ENCODE data around the gene CPN2. TPM values are rescaled to one million over a fixed set of nuclear protein-coding genes. Genes with fewer than 3 reads are reported as not detected.

CPN2 gene
- total and polyA plus RNA-seq, 7 donors = 0.03 to 0.13 TPM; not detected in 5

- intact Hi-C loops (cut with DNase I) = no loop called here
- Histone ChIP-seq H3K27me3 (ENCODE audit: insufficient read depth in 3 of 3, low read length in 2 of 3) (peaks cover 0 to 10% (median 0%) of the 10 kb centered on the region in 3 donors), H3K27ac (no peak overlapping the region)
Observed at GRCh38 chr3:194300936-194301335, 50.2 kb downstream of the CPN2 start.

GRCh38 chr3:194300382-194300758, 50.8 kb downstream of the CPN2 start:
- intact Hi-C loops (cut with DNase I) = no loop called here
- DNase-seq = peak; percentile 84 to 89
- H3K4me1 ChIP-seq = peaks cover 17% of the 10 kb centered on the region
- peak; percentile 26 for TF ChIP-seq CTCF (IDR thresholded peaks at IDR 0.05)
- H3K9me3 ChIP-seq = no peaks in the 10 kb centered on the region
- H3K36me3 ChIP-seq (ENCODE audit: insufficient read depth in 1 of 2, low read depth in 1 of 2) = no peaks in the 10 kb centered on the region
- peaks cover 0 to 10% (median 0%) of the 10 kb centered on the region in 3 donors for H3K27me3 ChIP-seq (ENCODE audit: insufficient read depth in 3 of 3, low read length in 2 of 3)
- no peak overlapping the region for H3K4me3 ChIP-seq
- 34 to 53% (median 40%) methylated on average over 13 of the region's 13 CpGs for WGBS, 3 donors
- peak overlapping the region; percentile 6 for H3K27ac ChIP-seq
- peak; percentile 87 to 93 (median 89) for ATAC-seq

More at GRCh38 chr3:194300936-194301335, 50.2 kb downstream of the CPN2 start:
- Histone ChIP-seq H3K4me3 (no peak overlapping the region), H3K36me3 (ENCODE audit: insufficient read depth in 1 of 2, low read depth in 1 of 2) (no peaks in the 10 kb centered on the region), H3K9me3 (no peaks in the 10 kb centered on the region), H3K4me1 (peaks cover 17% of the 10 kb centered on the region)
- 96 to 97% (median 97%) methylated on average over 6 of the region's 6 CpGs for WGBS, 3 donors
- DNase-seq (no peak), ATAC-seq (no peak)
- TF ChIP-seq CTCF (IDR thresholded peaks at IDR 0.05) = no peak

GRCh38 chr3:194298331-194299227, 52.5 kb downstream of the CPN2 start:
- TF ChIP-seq CTCF (IDR thresholded peaks at IDR 0.05) = no peak
- no peaks in the 10 kb centered on the region for H3K36me3 ChIP-seq (ENCODE audit: insufficient read depth in 1 of 2, low read depth in 1 of 2)
- no peak overlapping the region for H3K27ac ChIP-seq
- no peaks in the 10 kb centered on the region for H3K9me3 ChIP-seq
- peaks cover 17% of the 10 kb centered on the region for H3K4me1 ChIP-seq
- peak in 1 of 2 donors; percentile 10 for DNase-seq
- ATAC-seq = no peak
- H3K4me3 ChIP-seq = no peak overlapping the region
- intact Hi-C loops (cut with DNase I) = no loop called here
- WGBS, 3 donors = 90% methylated on average over 19 of the region's 19 CpGs
- peaks cover 0 to 5% (median 0%) of the 10 kb centered on the region in 3 donors for H3K27me3 ChIP-seq (ENCODE audit: insufficient read depth in 3 of 3, low read length in 2 of 3)

- WGBS, 3 donors = 5 to 7% (median 7%) methylated on average over 38 to 47 of the region's 47 CpGs
- intact Hi-C loops (cut with DNase I) = no loop called here
- ATAC-seq = peak; percentile 39 to 63 (median 56)
- peak; percentile 54 to 61 for DNase-seq
- Histone ChIP-seq H3K4me1 (peaks cover 17% of the 10 kb centered on the region), H3K27ac (no peak overlapping the region), H3K36me3 (ENCODE audit: insufficient read depth in 1 of 2, low read depth in 1 of 2) (no peaks in the 10 kb centered on the region), H3K4me3 (peak overlapping the region; percentile 57), H3K27me3 (ENCODE audit: insufficient read depth in 3 of 3, low read length in 2 of 3) (no peaks in the 10 kb centered on the region), H3K9me3 (no peaks in the 10 kb centered on the region)
- TF ChIP-seq CTCF (IDR thresholded peaks at IDR 0.05) = no peak
Observed at GRCh38 chr3:194296454-194297263, 54.5 kb downstream of the CPN2 start.

Measured in psoas muscle (tissue), 8 donors.